ENCODE measurements around the gene FAM3C. TPM values are rescaled to one million over a fixed set of nuclear protein-coding genes. Genes with fewer than 3 reads are reported as not detected.

FAM3C gene
- total and polyA plus RNA-seq, 2 of the 4 experiments (the other 2 are of a cell fraction): 11.5 to 45.8 TPM

GRCh38 chr7:121307021-121307574, 89.0 kb downstream of the FAM3C start:
- H4K5ac ChIP-seq (ENCODE audit: low read depth, low read length): peak overlapping the region; percentile 42; the same call in 1 of the 2 replicates
- H2AK5ac ChIP-seq (ENCODE audit: low read depth, low read length): peak overlapping the region; percentile 46; the same call in 1 of the 2 replicates
- 100% methylated on average over 2 of the region's 4 CpGs; no CpG with 5 or more reads in 1 of the 2 experiments for WGBS, 2 experiments (ENCODE audit: extremely low coverage in 2 of 2, insufficient read length in 1 of 2)
- CTCF ChIA-PET: no interaction called here
- 0 out of 3 replicates have a peak overlapping the region, but pooled peaks have one; percentile 7 for H2BK15ac ChIP-seq (ENCODE audit: low read depth, low read length)
- no peak overlapping the region for H3K4ac ChIP-seq (ENCODE audit: low read depth, low read length)
- H2AK9ac ChIP-seq (replicated peaks; ENCODE audit: low read depth, low read length, poor library complexity): no peak overlapping the region
- H2BK120ac ChIP-seq (ENCODE audit: low read depth, low read length): peak overlapping the region; percentile 25; the same call in 1 of the 2 replicates
- H4K8ac ChIP-seq (ENCODE audit: low read depth in 2 of 2, low read length in 2 of 2): peak overlapping the region in 1 of 2 experiments; percentile 63; a peak in 1 of 4 replicates
- dilution Hi-C loops (cut with HindIII; ENCODE audit: low sequenced_read_pairs, unreplicated experiment) (no loop called here), intact Hi-C loops (cut with micrococcal nuclease) (no loop called here), in situ Hi-C loops (cut with MboI; ENCODE audit: low sequenced_read_pairs) (no loop called here)
- no peak overlapping the region for H2BK20ac ChIP-seq (ENCODE audit: low read depth, low read length)
- peak overlapping the region; percentile 69 for H2BK5ac ChIP-seq (ENCODE audit: low read depth, low read length, poor library complexity, severe bottlenecking)
- peak overlapping the region; percentile 12; the same call in 1 of the 2 replicates for H4K91ac ChIP-seq (ENCODE audit: insufficient read depth, low read depth, low read length)
- H3K9ac ChIP-seq (ENCODE audit: low read depth, low read length): no peak overlapping the region
- no peaks in the 10 kb centered on the region for H4K20me1 ChIP-seq (ENCODE audit: insufficient read depth, low read length)
- no peaks in the 10 kb centered on the region for H3K9me3 ChIP-seq (ENCODE audit: control insufficient read depth, insufficient read depth, low read length)
- TF ChIP-seq MAFK (IDR thresholded peaks at IDR 0.05; ENCODE audit: low read depth, low read length) (no peak), NFE2L2 (IDR thresholded peaks at IDR 0.05; ENCODE audit: low read depth, low read length) (no peak)
- no peak overlapping the region; the same call in 1 of the 2 replicates for H3K14ac ChIP-seq (replicated peaks; ENCODE audit: low read depth, low read length)
- peak overlapping the region; percentile 52; the same call in 1 of the 2 replicates for H3K18ac ChIP-seq (ENCODE audit: low read depth, low read length)
- H3K4me2 ChIP-seq (ENCODE audit: low read depth, low read length): no peak overlapping the region
- POLR2A ChIA-PET (ENCODE audit: unreplicated experiment): no interaction called here
- 0 out of 4 replicates have a peak, but pooled peaks cover 0 to 4% of the 10 kb centered on the region in 2 experiments for H3K79me1 ChIP-seq (ENCODE audit: low read depth in 1 of 2, low read length in 2 of 2)
- H3K56ac ChIP-seq (ENCODE audit: extremely low read depth, insufficient read depth, low read length): no peak overlapping the region; the same call in 1 of the 2 replicates
- ATAC-seq (ENCODE audit: low read depth) (no peak), DNase-seq (no peak)
- no peak overlapping the region for H2AFZ ChIP-seq (replicated peaks; ENCODE audit: low read length, poor library complexity)
- no peaks in the 10 kb centered on the region for H3K36me3 ChIP-seq (ENCODE audit: control insufficient read depth, insufficient read depth, low read length)
- no peak overlapping the region for H3K4me3 ChIP-seq (ENCODE audit: insufficient read depth, low read depth, low read length)
- BruUV-seq (replicated peaks): no TSS peak
- H3K4me1 ChIP-seq (ENCODE audit: control insufficient read depth, insufficient read depth, low read length): peaks cover 8% of the 10 kb centered on the region
- H3K23ac ChIP-seq (ENCODE audit: low read depth, low read length): no peak overlapping the region
- H3K9me1 ChIP-seq (ENCODE audit: insufficient read depth, low read length): no peaks in the 10 kb centered on the region
- H3K27ac ChIP-seq (ENCODE audit: insufficient read depth, low read length): no peak overlapping the region
- no peaks in the 10 kb centered on the region for H3K27me3 ChIP-seq (ENCODE audit: control insufficient read depth, insufficient read depth, low read length)

Data from IMR-90 (cell line).